Measurements from ENCODE around the gene ACOX3. TPM values are rescaled to one million over a fixed set of nuclear protein-coding genes. Genes with fewer than 3 reads are reported as not detected.

Gene ACOX3
- total and polyA plus RNA-seq, 9 of the 15 experiments (the other 6 are each of a cell fraction or from before 2014, with no cell fraction given): 0.68 to 7.3 (median 3.7) TPM

DNA sequence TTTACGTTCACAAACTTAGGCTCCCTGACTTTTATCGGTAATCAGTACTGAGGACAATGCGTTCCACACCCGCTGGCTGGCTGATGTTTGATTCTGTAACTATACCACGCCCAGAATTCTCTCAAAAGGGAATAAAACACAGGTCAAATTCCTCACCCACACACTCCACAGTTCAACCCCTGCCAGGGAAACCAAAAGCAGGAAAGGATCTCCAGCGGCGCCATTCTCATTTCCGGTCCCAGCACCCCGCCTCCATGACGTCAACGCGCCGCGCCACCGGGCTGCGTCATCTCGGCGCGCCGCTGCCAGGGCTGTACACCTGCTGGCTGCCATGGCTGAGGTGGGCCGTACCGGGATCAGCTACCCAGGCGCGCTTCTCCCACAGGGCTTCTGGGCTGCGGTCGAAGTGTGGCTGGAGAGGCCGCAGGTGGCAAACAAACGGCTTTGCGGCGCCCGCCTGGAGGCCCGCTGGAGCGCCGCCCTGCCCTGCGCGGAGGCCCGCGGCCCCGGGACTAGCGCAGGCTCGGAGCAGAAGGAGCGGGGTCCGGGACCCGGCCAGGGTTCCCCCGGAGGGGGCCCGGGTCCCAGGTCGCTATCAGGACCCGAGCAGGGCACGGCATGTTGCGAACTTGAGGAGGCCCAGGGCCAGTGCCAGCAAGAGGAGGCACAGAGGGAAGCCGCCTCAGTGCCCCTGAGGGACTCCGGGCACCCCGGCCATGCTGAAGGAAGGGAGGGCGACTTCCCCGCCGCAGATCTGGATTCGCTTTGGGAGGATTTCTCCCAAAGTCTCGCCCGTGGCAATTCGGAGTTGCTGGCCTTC lies at the start of gene ACOX3, which contains the start of gene TRMT44 (continued):
- no peak for TF ChIP-seq RBM39 (optimal IDR thresholded peaks at IDR 0.05; ENCODE audit: low read depth, low read length)
- peak; percentile 54 for TF ChIP-seq EGR1 (conservative IDR thresholded peaks at IDR 0.05)
- TF ChIP-seq ZSCAN32 (CRISPR knock-in tag; IDR thresholded peaks at IDR 0.05): no peak
- TF ChIP-seq NR2C1 (IDR thresholded peaks at IDR 0.05): no peak
- TF ChIP-seq NR2C1 (tag; IDR thresholded peaks at IDR 0.05): no peak
- peak; percentile 57 for TF ChIP-seq PCBP1 (IDR thresholded peaks at IDR 0.05; ENCODE audit: low read depth, low read length, poor library complexity, severe bottlenecking)
- peak; percentile 53; the same call in 1 of the 2 replicates for TF ChIP-seq ZNF232 (CRISPR knock-in tag; IDR thresholded peaks at IDR 0.05)
- peak; percentile 63 for TF ChIP-seq POLR2AphosphoS5 (IDR thresholded peaks at IDR 0.05; ENCODE audit: control insufficient read depth, insufficient read depth, low read depth, low read length)
- TF ChIP-seq NCOA6 (IDR thresholded peaks at IDR 0.05): no peak
- TF ChIP-seq NCOR1 (IDR thresholded peaks at IDR 0.05): no peak
- TF ChIP-seq, protein P1, sequence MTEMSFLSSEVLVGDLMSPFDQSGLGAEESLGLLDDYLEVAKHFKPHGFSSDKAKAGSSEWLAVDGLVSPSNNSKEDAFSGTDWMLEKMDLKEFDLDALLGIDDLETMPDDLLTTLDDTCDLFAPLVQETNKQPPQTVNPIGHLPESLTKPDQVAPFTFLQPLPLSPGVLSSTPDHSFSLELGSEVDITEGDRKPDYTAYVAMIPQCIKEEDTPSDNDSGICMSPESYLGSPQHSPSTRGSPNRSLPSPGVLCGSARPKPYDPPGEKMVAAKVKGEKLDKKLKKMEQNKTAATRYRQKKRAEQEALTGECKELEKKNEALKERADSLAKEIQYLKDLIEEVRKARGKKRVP (CRISPR knock-in tag; IDR thresholded peaks at IDR 0.05): no peak
- peak; percentile 62 for TF ChIP-seq PML (IDR thresholded peaks at IDR 0.05; ENCODE audit: low read length)
- peak; percentile 98 for TF ChIP-seq KHSRP (IDR thresholded peaks at IDR 0.05)
- TF ChIP-seq ZNF668 (CRISPR knock-in tag; IDR thresholded peaks at IDR 0.05): no peak
- TF ChIP-seq FOXJ3 (CRISPR knock-in tag; IDR thresholded peaks at IDR 0.05): no peak
- peak; percentile 88 for TF ChIP-seq POLR2G (IDR thresholded peaks at IDR 0.05; ENCODE audit: low read depth, low read length)
- no peak for TF ChIP-seq TSC22D4 (tag; IDR thresholded peaks at IDR 0.05)
- TF ChIP-seq ZBTB1 (CRISPR knock-in tag; IDR thresholded peaks at IDR 0.05; ENCODE audit: borderline replicate concordance, low read depth): no peak
- TF ChIP-seq BCL6 (CRISPR knock-in tag; IDR thresholded peaks at IDR 0.05): no peak
- TF ChIP-seq POLR2A (conservative IDR thresholded peaks at IDR 0.05): peak; percentile 83
- TF ChIP-seq ERF (CRISPR knock-in tag; IDR thresholded peaks at IDR 0.05): no peak
- TF ChIP-seq, protein P2, sequence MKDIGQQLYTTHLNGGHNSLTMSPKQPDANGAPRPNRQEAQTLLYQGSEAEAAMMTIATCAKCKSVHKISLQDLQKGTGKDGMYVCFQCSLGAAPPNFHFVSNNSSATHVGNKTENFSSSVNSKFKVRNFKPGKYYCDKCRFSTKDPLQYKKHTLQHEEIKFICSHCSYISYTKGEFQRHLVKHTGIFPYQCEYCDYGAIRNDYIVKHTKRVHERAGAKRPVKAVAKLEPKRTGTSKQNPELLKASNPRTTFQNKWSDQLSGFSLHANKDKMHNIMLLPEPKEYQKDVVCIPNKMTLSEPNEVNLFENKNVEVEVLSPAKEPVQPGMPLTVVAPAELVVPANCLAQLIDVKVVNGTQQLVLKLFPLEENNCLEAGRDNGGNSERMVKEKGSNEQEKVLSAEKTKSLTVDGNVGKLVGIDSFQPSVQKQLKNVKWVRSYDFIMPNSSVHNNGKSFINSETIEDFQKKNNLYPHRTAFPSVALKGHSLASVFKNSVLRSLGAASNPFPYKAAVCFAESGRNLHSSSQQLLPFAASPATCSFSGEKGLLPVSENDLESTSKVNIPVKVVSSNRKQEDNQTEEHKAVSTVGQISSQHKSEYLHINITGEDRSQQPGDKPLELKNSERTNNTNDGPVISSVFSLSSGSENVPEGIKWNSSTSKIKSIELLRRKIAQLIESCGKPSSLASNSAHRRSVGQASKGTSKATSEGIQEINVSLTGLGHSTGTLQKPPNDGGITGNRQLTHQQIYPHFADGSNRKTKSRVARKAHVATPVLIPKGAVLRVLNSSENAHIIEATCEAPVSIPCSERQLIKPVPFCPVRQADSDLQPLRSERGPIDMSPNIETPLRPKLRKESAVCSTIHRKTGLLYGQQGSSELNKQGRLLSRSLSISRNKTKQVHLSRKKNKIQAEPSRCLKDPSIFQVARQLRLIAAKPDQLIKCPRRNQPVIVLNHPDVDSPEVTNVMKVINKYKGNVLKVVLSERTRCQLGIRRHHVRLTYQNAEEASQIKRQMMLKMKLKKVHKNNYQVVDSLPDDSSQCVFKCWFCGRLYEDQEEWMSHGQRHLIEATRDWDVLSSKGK (CRISPR knock-in tag; IDR thresholded peaks at IDR 0.05): no peak
- TF ChIP-seq, protein P3, sequence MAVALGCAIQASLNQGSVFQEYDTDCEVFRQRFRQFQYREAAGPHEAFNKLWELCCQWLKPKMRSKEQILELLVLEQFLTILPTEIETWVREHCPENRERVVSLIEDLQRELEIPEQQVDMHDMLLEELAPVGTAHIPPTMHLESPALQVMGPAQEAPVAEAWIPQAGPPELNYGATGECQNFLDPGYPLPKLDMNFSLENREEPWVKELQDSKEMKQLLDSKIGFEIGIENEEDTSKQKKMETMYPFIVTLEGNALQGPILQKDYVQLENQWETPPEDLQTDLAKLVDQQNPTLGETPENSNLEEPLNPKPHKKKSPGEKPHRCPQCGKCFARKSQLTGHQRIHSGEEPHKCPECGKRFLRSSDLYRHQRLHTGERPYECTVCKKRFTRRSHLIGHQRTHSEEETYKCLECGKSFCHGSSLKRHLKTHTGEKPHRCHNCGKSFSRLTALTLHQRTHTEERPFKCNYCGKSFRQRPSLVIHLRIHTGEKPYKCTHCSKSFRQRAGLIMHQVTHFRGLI (CRISPR knock-in tag; IDR thresholded peaks at IDR 0.05): no peak
- TF ChIP-seq MAFK (IDR thresholded peaks at IDR 0.05; ENCODE audit: low read length): no peak; the same call in 1 of the 2 replicates
- TF ChIP-seq ZNF436 (CRISPR knock-in tag; IDR thresholded peaks at IDR 0.05): no peak
- TF ChIP-seq RBBP5 (IDR thresholded peaks at IDR 0.05; ENCODE audit: borderline replicate concordance, insufficient read depth, low read length, poor library complexity, severe bottlenecking): peak; percentile 94

Data from K562 (cell line).